Activated naive CD4-positive, alpha-beta T cell treated with anti-CD3 and anti-CD28 coated beads for 36 hours (primary cell): ENCODE results near the gene CHST2. TPM values are rescaled to one million over a fixed set of nuclear protein-coding genes. Genes with fewer than 3 reads are reported as not detected.

Experiments
- CTCF ChIA-PET: fragments of 350-600 bp; sonication (Branson Sonifier 250); formaldehyde crosslinking; loops from one replicate; lab custom pipeline; 2021; ENCODE audit warnings: antibody characterized with exemption; lab: Charles Lee
- DNase-seq: peaks from one replicate; pipeline ENCODE4 v3.0.0-alpha.2; 2020
- H3K27ac Mint-ChIP-seq: one replicate; pipeline ENCODE4 v1.8.0; 2021; ENCODE audit warnings: mild to moderate bottlenecking, mixed read lengths
- H3K27me3 Mint-ChIP-seq: one replicate; pipeline ENCODE4 v1.8.0; 2021; ENCODE audit warnings: low read depth, mixed read lengths
- H3K36me3 Mint-ChIP-seq: one replicate; pipeline ENCODE4 v1.8.0; 2021; ENCODE audit warnings: low read depth, mixed read lengths
- H3K4me1 Mint-ChIP-seq: one replicate; pipeline ENCODE4 v1.8.0; 2021; ENCODE audit warnings: low read depth, mixed read lengths
- H3K4me3 Mint-ChIP-seq: one replicate; pipeline ENCODE4 v1.8.0; 2021; ENCODE audit warnings: mild to moderate bottlenecking, moderate library complexity, mixed read lengths
- H3K9me3 Mint-ChIP-seq: one replicate; pipeline ENCODE4 v1.8.0; 2021; ENCODE audit warnings: mixed read lengths
- intact Hi-C: fragments of 100-400 bp; cut with micrococcal nuclease; formaldehyde crosslinking; loops from one replicate; pipeline ENCODE4 v1.15.1; 2023
- total RNA-seq, 2 experiments: library from RNA; stranded (reverse); gene quantifications; one replicate each; pipeline ENCODE4 v1.2.3, GENCODE V29; 2021

Gene CHST2
- total RNA-seq, 2 experiments from 2014 or later: 4.2 to 4.4 TPM

DNA sequence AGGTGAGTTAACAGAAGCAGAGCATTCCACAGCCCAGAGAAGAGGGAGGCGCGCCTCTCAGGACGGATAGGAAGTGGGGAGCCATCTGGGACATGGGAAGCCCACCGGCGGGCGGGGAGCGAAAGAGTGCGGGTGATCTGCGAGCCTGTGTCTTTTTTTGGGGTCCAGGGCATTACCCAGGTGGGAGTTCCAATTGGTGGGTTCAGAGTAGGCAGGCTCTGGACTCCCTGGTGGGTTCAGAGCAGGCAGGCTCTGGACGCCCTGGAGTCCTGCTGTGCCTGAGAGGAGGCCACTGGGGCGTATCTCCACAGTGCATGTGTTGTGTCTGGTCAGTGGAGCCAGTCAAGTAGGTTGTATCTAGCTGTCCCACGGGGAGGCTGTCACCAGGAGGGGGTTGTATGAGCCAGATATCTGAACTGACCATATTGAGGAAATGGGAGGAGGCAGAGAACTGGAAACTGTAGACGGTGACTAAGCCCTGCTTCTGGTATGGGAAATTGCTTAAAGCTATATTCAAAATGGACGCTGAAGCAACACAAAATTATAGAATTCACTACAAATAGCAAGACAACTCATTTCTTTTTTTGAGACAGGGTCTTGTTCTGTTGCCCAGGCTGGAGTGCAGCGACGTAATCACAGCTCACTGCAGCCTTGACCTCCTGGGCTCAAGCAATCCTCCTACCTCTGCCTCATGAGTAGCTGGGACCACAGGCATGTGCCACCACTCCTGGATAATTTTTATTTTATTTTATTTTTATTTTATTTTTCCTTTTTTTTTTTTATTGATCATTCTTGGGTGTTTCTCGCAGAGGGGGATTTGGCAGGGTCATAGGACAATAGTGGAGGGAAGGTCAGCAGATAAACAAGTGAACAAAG is 34.5 kb upstream of the CHST2 start:
- H3K9me3 Mint-ChIP-seq: no peaks in the 10 kb centered on the region
- CTCF ChIA-PET: interaction anchor here (0.6 kb wide), 2 partner anchors 14 to 29 kb away, joined by 3 read pairs; no protein-coding TSS in a partner anchor
- H3K4me1 Mint-ChIP-seq: peaks cover 21% of the 10 kb centered on the region
- peak overlapping the region; percentile 8 for H3K27ac Mint-ChIP-seq
- no peaks in the 10 kb centered on the region for H3K36me3 Mint-ChIP-seq
- intact Hi-C loops: no loop called here
- H3K4me3 Mint-ChIP-seq: peak overlapping the region; percentile 9
- DNase-seq: peak; percentile 27
- H3K27me3 Mint-ChIP-seq: no peaks in the 10 kb centered on the region

- H3K36me3 Mint-ChIP-seq: no peaks in the 10 kb centered on the region
- intact Hi-C loops: no loop called here
- no peak overlapping the region for H3K4me3 Mint-ChIP-seq
- peaks cover 6% of the 10 kb centered on the region for H3K4me1 Mint-ChIP-seq
- DNase-seq: no peak
- no peaks in the 10 kb centered on the region for H3K27me3 Mint-ChIP-seq
- H3K27ac Mint-ChIP-seq: no peak overlapping the region
- CTCF ChIA-PET: interaction anchor here (0.6 kb wide), 1 partner anchor 189 kb away, joined by 3 read pairs; no protein-coding TSS in a partner anchor
- H3K9me3 Mint-ChIP-seq: no peaks in the 10 kb centered on the region
Observed at GRCh38 chr3:143088835-143089234, 30.7 kb upstream of the CHST2 start.

DNA sequence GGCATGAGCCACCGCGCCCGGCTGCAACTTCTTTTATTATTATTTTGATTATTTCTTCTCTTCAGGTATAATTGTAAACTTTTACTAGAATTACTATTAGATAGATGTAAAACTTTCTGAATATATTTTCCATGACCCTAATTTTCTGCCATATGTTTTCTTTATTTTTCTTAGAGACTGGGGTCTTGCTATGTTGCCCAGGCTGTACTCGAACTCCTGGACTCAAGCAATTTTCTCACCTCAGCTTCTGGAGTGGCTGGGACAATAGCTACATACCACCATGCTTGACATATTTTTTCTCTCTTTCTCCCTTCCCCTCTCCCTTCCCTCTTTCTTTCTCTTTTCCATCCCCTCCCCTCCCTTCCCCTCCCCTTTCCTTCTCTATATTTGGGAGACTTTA is 29.6 kb upstream of the CHST2 start:
- intact Hi-C loops: no loop called here
- Mint-ChIP-seq H3K36me3 (no peaks in the 10 kb centered on the region), H3K4me3 (no peak overlapping the region), H3K4me1 (peaks cover 5% of the 10 kb centered on the region), H3K27ac (no peak overlapping the region), H3K27me3 (no peaks in the 10 kb centered on the region), H3K9me3 (no peaks in the 10 kb centered on the region)
- CTCF ChIA-PET: no interaction called here
- no peak for DNase-seq

GRCh38 chr3:143090486-143090885 is 29.1 kb upstream of the CHST2 start:
- intact Hi-C loops: no loop called here
- H3K4me1 Mint-ChIP-seq: peaks cover 4% of the 10 kb centered on the region
- H3K27me3 Mint-ChIP-seq: no peaks in the 10 kb centered on the region
- no peaks in the 10 kb centered on the region for H3K36me3 Mint-ChIP-seq
- no peak overlapping the region for H3K4me3 Mint-ChIP-seq
- H3K9me3 Mint-ChIP-seq: no peaks in the 10 kb centered on the region
- no peak overlapping the region for H3K27ac Mint-ChIP-seq
- CTCF ChIA-PET: no interaction called here
- no peak for DNase-seq

DNA sequence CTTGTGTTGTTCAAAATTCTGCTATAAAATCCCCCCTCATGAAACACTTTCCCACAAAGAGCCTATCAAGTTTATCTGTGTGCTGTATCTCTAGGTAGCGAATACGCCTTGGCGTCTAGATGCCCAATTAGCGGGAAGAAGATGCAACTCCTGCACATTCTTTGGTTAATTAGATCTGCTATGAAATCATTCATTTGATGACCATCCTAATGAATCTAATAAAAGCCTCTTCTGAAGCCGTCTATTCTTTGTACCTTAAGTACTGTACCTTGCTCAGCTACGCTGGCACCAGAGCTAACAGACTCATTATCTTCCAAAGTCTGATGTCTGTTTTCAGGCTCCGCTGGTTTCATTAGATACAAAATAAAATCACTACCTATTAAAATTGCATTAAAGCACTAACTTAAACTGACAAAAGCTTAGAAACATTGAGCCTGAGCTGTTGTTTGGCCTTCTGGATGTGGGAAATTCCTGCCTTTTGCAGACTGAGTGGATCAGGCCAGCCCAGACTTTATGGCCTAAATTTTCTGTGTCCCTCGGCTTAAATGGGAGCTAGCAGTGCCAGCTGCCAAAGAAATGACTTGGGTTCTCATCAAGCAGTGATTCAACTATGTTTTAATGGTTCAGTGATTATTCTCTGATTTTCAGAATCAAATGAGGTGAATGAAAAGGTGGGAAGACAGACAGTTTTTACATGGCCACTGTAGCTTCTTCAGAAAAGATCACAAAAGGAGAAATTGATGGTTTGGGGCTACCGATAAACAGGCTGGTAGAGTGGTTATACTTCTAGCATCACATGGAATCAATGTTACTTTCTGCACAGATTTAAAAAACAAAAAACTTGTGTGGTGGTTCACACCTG is 28.4 kb upstream of the CHST2 start:
- Mint-ChIP-seq H3K9me3 (no peaks in the 10 kb centered on the region), H3K4me1 (peaks cover 4% of the 10 kb centered on the region)

GRCh38 chr3:143092191-143092590 is 27.4 kb upstream of the CHST2 start:
- intact Hi-C loops: no loop called here

More for the DNA sequence above, 28.4 kb upstream of the CHST2 start:
- Mint-ChIP-seq H3K27me3 (no peaks in the 10 kb centered on the region), H3K27ac (no peak overlapping the region), H3K36me3 (no peaks in the 10 kb centered on the region), H3K4me3 (no peak overlapping the region)
- CTCF ChIA-PET: no interaction called here
- intact Hi-C loops: no loop called here
- DNase-seq: no peak

DNA sequence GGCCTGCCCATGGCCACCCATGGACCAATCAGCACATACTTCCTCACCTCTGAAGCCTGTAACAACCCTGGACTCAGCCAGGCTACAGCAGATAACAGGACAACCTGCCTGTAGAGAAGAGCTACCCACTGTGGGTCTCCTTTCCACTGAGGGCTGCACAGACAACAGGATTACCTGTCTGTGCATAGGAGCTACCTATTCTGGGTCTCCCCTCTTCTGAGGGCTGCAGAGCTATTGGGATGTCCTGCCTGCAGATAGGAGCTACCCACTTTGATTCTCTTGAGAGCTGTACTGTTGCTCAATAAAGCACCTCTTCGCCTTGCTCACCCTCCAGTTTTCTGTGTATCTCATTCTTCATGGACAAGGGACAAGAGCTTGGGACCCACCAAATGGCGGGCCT is 23.8 kb upstream of the CHST2 start:
- DNase-seq: no peak
- Mint-ChIP-seq H3K4me1 (no peaks in the 10 kb centered on the region), H3K36me3 (no peaks in the 10 kb centered on the region), H3K4me3 (no peak overlapping the region), H3K27ac (no peak overlapping the region), H3K27me3 (no peaks in the 10 kb centered on the region), H3K9me3 (no peaks in the 10 kb centered on the region)
- CTCF ChIA-PET: interaction anchor here (0.8 kb wide), 1 partner anchor 261 kb away, joined by 3 read pairs; no protein-coding TSS in a partner anchor
- intact Hi-C loops: no loop called here

More at GRCh38 chr3:143092191-143092590, 27.4 kb upstream of the CHST2 start:
- Mint-ChIP-seq H3K4me1 (peaks cover 4% of the 10 kb centered on the region), H3K4me3 (no peak overlapping the region), H3K36me3 (no peaks in the 10 kb centered on the region), H3K9me3 (no peaks in the 10 kb centered on the region), H3K27ac (no peak overlapping the region), H3K27me3 (no peaks in the 10 kb centered on the region)
- CTCF ChIA-PET: interaction anchor here (0.7 kb wide), 1 partner anchor 43 kb away, joined by 3 read pairs; no protein-coding TSS in a partner anchor
- no peak for DNase-seq

- Mint-ChIP-seq H3K27me3 (no peaks in the 10 kb centered on the region), H3K9me3 (no peaks in the 10 kb centered on the region), H3K27ac (no peak overlapping the region), H3K36me3 (no peaks in the 10 kb centered on the region), H3K4me3 (no peak overlapping the region), H3K4me1 (peaks cover 4% of the 10 kb centered on the region)
- CTCF ChIA-PET: interaction anchor here (0.5 to 1.4 kb wide), 3 partner anchors 10 to 546 kb away, joined by 3 to 4 read pairs (median 3); no protein-coding TSS in a partner anchor
- intact Hi-C loops: no loop called here
- no peak for DNase-seq
Observed at GRCh38 chr3:143098032-143098764, 21.4 kb upstream of the CHST2 start.

DNA sequence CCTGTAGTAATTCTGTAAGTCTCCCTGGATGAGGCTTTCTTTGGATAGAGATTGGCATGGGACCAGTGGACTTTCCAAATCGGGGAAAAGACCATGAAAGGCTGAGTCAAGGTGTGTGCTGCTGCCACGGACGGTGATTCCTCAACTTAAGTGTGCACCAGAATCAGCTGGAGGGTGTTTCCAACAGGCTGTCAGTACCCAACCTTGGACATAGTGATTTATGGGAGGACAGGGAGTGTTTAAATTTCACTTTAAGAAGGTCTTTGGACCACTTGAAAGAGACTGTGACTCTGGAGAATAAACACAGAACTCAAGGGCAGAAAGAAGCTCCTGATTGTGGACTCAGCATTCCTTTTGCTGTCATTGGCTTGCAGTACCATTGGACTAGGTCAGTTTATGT is 20.4 kb upstream of the CHST2 start:
- no peaks in the 10 kb centered on the region for H3K27me3 Mint-ChIP-seq
- no peak overlapping the region for H3K27ac Mint-ChIP-seq
- no peak for DNase-seq
- peaks cover 8% of the 10 kb centered on the region for H3K4me1 Mint-ChIP-seq
- no peak overlapping the region for H3K4me3 Mint-ChIP-seq
- CTCF ChIA-PET: interaction anchor here (0.6 kb wide), 1 partner anchor 14 kb away, joined by 3 read pairs; no protein-coding TSS in a partner anchor
- peaks cover 1% of the 10 kb centered on the region for H3K9me3 Mint-ChIP-seq
- H3K36me3 Mint-ChIP-seq: no peaks in the 10 kb centered on the region
- intact Hi-C loops: no loop called here

- CTCF ChIA-PET: interaction anchor here (0.6 kb wide), 1 partner anchor 14 kb away, joined by 3 read pairs; no protein-coding TSS in a partner anchor
- H3K9me3 Mint-ChIP-seq: peaks cover 6% of the 10 kb centered on the region
- no peak for DNase-seq
- H3K4me1 Mint-ChIP-seq: peaks cover 8% of the 10 kb centered on the region
- no peak overlapping the region for H3K27ac Mint-ChIP-seq
- peaks cover 1% of the 10 kb centered on the region for H3K36me3 Mint-ChIP-seq
- H3K4me3 Mint-ChIP-seq: no peak overlapping the region
- no peaks in the 10 kb centered on the region for H3K27me3 Mint-ChIP-seq
- intact Hi-C loops: no loop called here
Observed at GRCh38 chr3:143099690-143100089, 19.9 kb upstream of the CHST2 start.

DNA sequence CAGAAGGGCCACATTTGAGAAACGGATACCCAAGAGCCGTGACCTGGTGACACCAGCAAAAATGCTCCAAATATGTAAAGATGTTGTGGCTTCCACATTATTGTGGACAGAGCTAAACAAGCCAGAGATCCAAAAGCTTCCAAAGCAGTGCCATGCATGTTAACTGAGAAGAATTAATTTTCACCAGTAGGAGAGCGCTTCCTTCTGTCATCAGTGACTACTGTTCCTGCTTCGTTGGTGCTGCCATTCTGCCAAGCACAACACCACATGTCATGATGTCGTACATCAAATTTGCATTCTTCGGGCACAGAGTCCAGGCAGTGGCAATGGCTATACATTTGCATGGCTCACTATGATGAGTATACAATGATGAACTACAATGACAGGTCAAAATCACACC is 19.1 kb upstream of the CHST2 start:
- no peak for DNase-seq
- H3K9me3 Mint-ChIP-seq: peaks cover 14% of the 10 kb centered on the region
- no peak overlapping the region for H3K4me3 Mint-ChIP-seq
- peaks cover 8% of the 10 kb centered on the region for H3K4me1 Mint-ChIP-seq
- intact Hi-C loops: no loop called here
- no peaks in the 10 kb centered on the region for H3K27me3 Mint-ChIP-seq
- CTCF ChIA-PET: no interaction called here
- H3K27ac Mint-ChIP-seq: no peak overlapping the region
- H3K36me3 Mint-ChIP-seq: peaks cover 1% of the 10 kb centered on the region
